Breast epithelium (tissue), 4 donors: ENCODE results near the gene KRT79. TPM values are rescaled to one million over a fixed set of nuclear protein-coding genes. Genes with fewer than 3 reads are reported as not detected.

Experiments
- DNase-seq, 2 donors: peaks; one replicate each; pipeline ENCODE4 v3.0.0-alpha.2; 2019; ENCODE audit warnings: low spot score in 2 of 2
- H3K27ac ChIP-seq, 2 donors: fragments of 200-600 bp; sonication (generic) in 1 of 2; one replicate each; pipeline ENCODE4 v1.5.1; 2016 to 2019; ENCODE audit warnings: mild to moderate bottlenecking in 1 of 2
- H3K27me3 ChIP-seq, 2 donors: fragments of 200-600 bp; sonication (generic) in 1 of 2; one replicate each; pipeline versions ENCODE4 v1.5.1 to v1.6.0; 2017 to 2019; ENCODE audit warnings: control low read depth in 1 of 2, mild to moderate bottlenecking in 1 of 2
- H3K36me3 ChIP-seq: fragments of 200-600 bp; one replicate; pipeline ENCODE4 v1.5.1; 2019
- H3K4me1 ChIP-seq, 2 donors: fragments of 200-600 bp; sonication (generic); one replicate each; pipeline ENCODE4 v1.5.1; 2016 to 2019; ENCODE audit warnings: control low read depth in 1 of 2
- H3K4me3 ChIP-seq, 3 donors: fragments of 200-600 bp; sonication (generic); 1 replicate in 2 of 3; 2 replicates in 1 of 3; pipeline ENCODE4 v1.5.1; 2016 to 2019; ENCODE audit warnings: mild to moderate bottlenecking in 3 of 3, moderate library complexity in 2 of 3
- H3K9me3 ChIP-seq, 2 donors: fragments of 200-600 bp; sonication (generic) in 1 of 2; one replicate each; pipeline ENCODE4 v1.5.1; 2016 to 2019; ENCODE audit warnings: control low read depth in 1 of 2
- CTCF ChIP-seq, 3 donors: fragments of 450-650 bp; IDR thresholded peaks; one replicate each; pipeline ENCODE4 v1.5.1; 2016 to 2017; ENCODE audit warnings: antibody characterized with exemption in 3 of 3, mild to moderate bottlenecking in 3 of 3, moderate library complexity in 3 of 3
- POLR2A ChIP-seq: fragments of 450-650 bp; IDR thresholded peaks from one replicate; pipeline ENCODE4 v1.6.1; 2016; ENCODE audit warnings: antibody characterized with exemption, mild to moderate bottlenecking, moderate library complexity
- POLR2AphosphoS5 ChIP-seq, 3 donors: sonication (generic); formaldehyde crosslinking; IDR thresholded peaks; one replicate each; pipeline ENCODE4 v1.6.1; 2017; ENCODE audit warnings: antibody characterized with exemption in 3 of 3
- intact Hi-C: fragments of 100-400 bp; cut with DNase I; formaldehyde crosslinking; loops from one replicate; pipeline ENCODE4 v1.15.1; 2023; ENCODE audit warnings: low total_unique reads
- total RNA-seq, 3 donors: library from RNA; depleted of rRNA; stranded (reverse); fragments of >200 nt; gene quantifications; one replicate each; pipeline ENCODE4 v1.1.0, GENCODE V29; 2016

Gene KRT79
- total RNA-seq, 3 donors from 2014 or later = 0.48 to 1.3 TPM; not detected in 1

GRCh38 chr12:52838609-52839435 is 4.7 kb upstream of the KRT79 start:
- H3K9me3 ChIP-seq = no peaks in the 10 kb centered on the region
- H3K4me3 ChIP-seq = no peak overlapping the region
- H3K27ac ChIP-seq = no peak overlapping the region
- H3K36me3 ChIP-seq = no peaks in the 10 kb centered on the region
- no peaks in the 10 kb centered on the region for H3K4me1 ChIP-seq
- DNase-seq = no peak
- intact Hi-C loops = no loop called here
- H3K27me3 ChIP-seq = no peaks in the 10 kb centered on the region
- TF ChIP-seq POLR2A (no peak), POLR2AphosphoS5 (IDR thresholded peaks at IDR 0.05) (no peak), CTCF (IDR thresholded peaks at IDR 0.05) (no peak)

DNA sequence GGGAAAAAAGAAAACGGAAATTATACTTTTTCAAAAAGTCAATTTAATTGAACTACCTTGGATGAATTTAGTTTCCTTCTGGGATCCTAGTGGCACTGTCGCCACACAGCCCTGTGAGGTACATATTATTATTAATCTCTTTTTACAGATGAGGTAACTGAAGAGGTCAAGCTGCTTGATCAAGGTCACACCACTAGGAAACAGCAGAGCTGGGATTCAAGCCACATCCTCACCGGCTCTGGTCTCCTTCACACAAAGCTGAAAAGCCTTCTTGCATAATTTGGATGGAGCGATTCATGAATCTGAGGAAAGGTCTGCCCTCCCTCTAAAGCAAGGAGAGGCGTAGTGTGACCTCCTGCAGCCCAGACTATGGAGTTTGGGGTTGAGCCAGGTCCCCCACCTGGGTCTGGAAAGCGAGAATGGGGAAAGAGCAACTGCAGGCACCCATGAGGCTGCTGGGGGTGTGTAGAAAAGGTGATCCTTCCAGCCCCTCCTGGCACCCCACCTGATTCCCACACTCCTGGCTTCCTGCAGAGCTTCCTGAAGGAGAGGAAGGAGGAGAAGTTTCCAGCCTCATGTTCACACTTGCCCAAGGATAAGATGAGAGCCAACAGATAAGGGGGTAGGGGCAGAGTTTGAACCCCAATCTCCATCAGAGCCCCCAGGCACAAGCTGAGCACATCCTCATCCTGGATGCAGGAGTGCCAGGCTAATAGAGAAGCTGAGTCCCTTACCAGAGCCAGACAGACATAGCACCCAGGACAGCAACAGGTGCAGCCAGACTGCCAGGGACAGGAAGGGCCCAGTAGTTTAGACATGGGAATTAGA is 3.9 kb upstream of the KRT79 start:
- no peak for DNase-seq
- intact Hi-C loops = no loop called here
- H3K9me3 ChIP-seq = no peaks in the 10 kb centered on the region
- H3K36me3 ChIP-seq = no peaks in the 10 kb centered on the region
- no peaks in the 10 kb centered on the region for H3K4me1 ChIP-seq
- TF ChIP-seq POLR2AphosphoS5 (IDR thresholded peaks at IDR 0.05) (no peak), POLR2A (no peak), CTCF (IDR thresholded peaks at IDR 0.05) (no peak)
- no peak overlapping the region for H3K27ac ChIP-seq
- no peaks in the 10 kb centered on the region for H3K27me3 ChIP-seq
- H3K4me3 ChIP-seq = no peak overlapping the region

DNA sequence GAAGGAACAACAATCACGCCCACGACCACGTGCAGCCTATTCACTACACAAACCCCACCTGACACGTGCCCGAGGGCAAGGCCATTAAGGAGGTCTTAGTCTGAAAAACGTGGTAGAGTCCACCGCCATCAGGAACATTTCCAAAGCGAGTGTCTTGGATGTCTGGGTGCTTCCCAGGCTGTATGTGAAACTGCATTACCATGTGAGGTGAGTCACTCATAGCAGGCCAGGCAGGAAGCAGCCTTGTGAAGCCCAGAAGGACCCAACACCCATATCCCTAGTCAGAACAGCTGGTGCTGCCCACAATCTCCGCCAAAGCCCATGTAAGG is 3.3 kb upstream of the KRT79 start:
- Histone ChIP-seq H3K9me3 (no peaks in the 10 kb centered on the region), H3K27ac (no peak overlapping the region), H3K36me3 (no peaks in the 10 kb centered on the region), H3K4me3 (no peak overlapping the region), H3K27me3 (no peaks in the 10 kb centered on the region), H3K4me1 (no peaks in the 10 kb centered on the region)
- TF ChIP-seq POLR2A = no peak
- no peak for TF ChIP-seq POLR2AphosphoS5 (IDR thresholded peaks at IDR 0.05)
- no peak for TF ChIP-seq CTCF (IDR thresholded peaks at IDR 0.05)
- DNase-seq = no peak
- intact Hi-C loops = no loop called here

- no peak for DNase-seq
- Histone ChIP-seq H3K36me3 (no peaks in the 10 kb centered on the region), H3K27me3 (no peaks in the 10 kb centered on the region), H3K4me1 (no peaks in the 10 kb centered on the region), H3K9me3 (no peaks in the 10 kb centered on the region), H3K27ac (no peak overlapping the region), H3K4me3 (no peak overlapping the region)
- no peak for TF ChIP-seq POLR2AphosphoS5 (IDR thresholded peaks at IDR 0.05)
- no peak for TF ChIP-seq CTCF (IDR thresholded peaks at IDR 0.05)
- TF ChIP-seq POLR2A = no peak
- intact Hi-C loops = no loop called here
Observed at GRCh38 chr12:52836491-52837412, 2.6 kb upstream of the KRT79 start.
